OCI-LY7 (cell line): Measurements from ENCODE around the gene ABHD12.

Experiments used
- EZH2phosphoT487 ChIP-seq: fragments of 200-600 bp; sonication (generic); IDR thresholded peaks from 2 replicates; pipeline ENCODE4 v1.6.1; 2018; ENCODE audit warnings: low read depth, borderline replicate concordance, mild to moderate bottlenecking, mixed run types, antibody characterized with exemption, low read length, moderate library complexity, mixed read lengths
- TF ChIP-seq, protein P1 (sequence below): fragments of 200-600 bp; sonication (generic); conservative IDR thresholded peaks from 2 replicates; pipeline ENCODE4 v1.5.1; 2014; ENCODE audit warnings: mild to moderate bottlenecking, antibody characterized with exemption, low read length, moderate library complexity, mixed read lengths

GRCh38 chr20:25418776-25419175, 28.1 kb upstream of the ABHD12 start:
- TF ChIP-seq, protein P1, sequence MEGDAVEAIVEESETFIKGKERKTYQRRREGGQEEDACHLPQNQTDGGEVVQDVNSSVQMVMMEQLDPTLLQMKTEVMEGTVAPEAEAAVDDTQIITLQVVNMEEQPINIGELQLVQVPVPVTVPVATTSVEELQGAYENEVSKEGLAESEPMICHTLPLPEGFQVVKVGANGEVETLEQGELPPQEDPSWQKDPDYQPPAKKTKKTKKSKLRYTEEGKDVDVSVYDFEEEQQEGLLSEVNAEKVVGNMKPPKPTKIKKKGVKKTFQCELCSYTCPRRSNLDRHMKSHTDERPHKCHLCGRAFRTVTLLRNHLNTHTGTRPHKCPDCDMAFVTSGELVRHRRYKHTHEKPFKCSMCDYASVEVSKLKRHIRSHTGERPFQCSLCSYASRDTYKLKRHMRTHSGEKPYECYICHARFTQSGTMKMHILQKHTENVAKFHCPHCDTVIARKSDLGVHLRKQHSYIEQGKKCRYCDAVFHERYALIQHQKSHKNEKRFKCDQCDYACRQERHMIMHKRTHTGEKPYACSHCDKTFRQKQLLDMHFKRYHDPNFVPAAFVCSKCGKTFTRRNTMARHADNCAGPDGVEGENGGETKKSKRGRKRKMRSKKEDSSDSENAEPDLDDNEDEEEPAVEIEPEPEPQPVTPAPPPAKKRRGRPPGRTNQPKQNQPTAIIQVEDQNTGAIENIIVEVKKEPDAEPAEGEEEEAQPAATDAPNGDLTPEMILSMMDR, result no peak
- TF ChIP-seq EZH2phosphoT487, result no peak
